ENCODE data around the gene PIGT. TPM values are rescaled to one million over a fixed set of nuclear protein-coding genes. Genes with fewer than 3 reads are reported as not detected.

PIGT gene
- total and polyA plus RNA-seq, 2 of the 13 experiments (the other 11 are each of a cell fraction or from before 2014, with no cell fraction given): 65.9 to 74.1 TPM

DNA sequence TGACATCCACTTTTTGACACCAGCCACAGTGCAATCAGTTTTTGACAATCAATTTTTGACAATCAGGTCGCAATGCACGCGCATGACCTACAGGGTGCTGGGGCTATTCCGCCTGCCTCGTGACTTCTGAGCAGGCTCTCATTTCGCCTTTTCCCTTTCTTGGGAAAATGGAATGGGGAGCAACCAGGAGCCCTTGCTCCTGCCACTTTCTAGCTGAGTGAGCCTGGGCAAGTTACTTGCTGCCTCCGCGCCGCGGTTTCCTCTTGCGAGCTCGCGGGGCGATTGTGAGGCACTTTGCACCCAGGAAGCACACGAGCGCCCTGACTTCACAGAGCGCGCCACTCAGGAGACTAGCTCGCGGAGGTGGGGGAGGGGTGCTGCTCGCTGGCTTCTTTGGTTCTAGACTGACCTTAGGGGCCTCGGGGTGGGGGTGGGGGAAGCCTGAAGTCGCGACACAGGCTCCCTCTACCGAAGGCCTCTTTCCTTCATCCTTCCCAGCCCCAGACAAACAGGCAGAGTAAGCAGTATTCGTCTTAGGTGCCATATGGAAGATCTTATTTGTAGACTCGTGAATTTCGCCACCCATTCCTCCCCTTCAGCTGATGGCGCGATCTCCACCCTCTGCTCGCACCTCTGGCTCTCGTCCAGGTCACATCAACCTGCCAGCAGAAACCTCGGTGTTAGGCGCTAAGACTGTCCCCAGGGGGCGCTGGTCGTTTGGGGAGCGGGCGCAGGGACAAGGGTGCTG, 42.4 kb upstream of the PIGT start (continued):
- TF ChIP-seq ZNF256 (CRISPR knock-in tag; conservative IDR thresholded peaks at IDR 0.05) (0 out of 2 replicates have a peak, but pooled peaks have one; percentile 18), SRF (IDR thresholded peaks at IDR 0.05; ENCODE audit: low read depth, low read length) (no peak), MEIS1 (CRISPR knock-in tag; IDR thresholded peaks at IDR 0.05; ENCODE audit: borderline replicate concordance) (peak; percentile 65; the same call in 1 of the 2 replicates), ZNF772 (CRISPR knock-in tag; IDR thresholded peaks at IDR 0.05) (0 out of 2 replicates have a peak, but pooled peaks have one; percentile 50), HDAC2 (CRISPR knock-in tag; IDR thresholded peaks at IDR 0.05) (peak; percentile 72; the same call in 1 of the 2 replicates), PHF5A (CRISPR knock-in tag; IDR thresholded peaks at IDR 0.05; ENCODE audit: low read depth, unreplicated experiment) (no peak), FLYWCH1 (CRISPR knock-in tag; IDR thresholded peaks at IDR 0.05) (no peak), ZKSCAN1 (IDR thresholded peaks at IDR 0.05; ENCODE audit: low read length) (no peak), BCL6 (CRISPR knock-in tag; IDR thresholded peaks at IDR 0.05) (no peak), ZNF766 (CRISPR knock-in tag; IDR thresholded peaks at IDR 0.05; ENCODE audit: borderline replicate concordance) (peak; percentile 68; the same call in 1 of the 2 replicates), CHD4 (IDR thresholded peaks at IDR 0.05; ENCODE audit: borderline replicate concordance, low read length) (no peak), ZFP82 (CRISPR knock-in tag; IDR thresholded peaks at IDR 0.05; ENCODE audit: borderline replicate concordance) (no peak), MIXL1 (CRISPR knock-in tag; IDR thresholded peaks at IDR 0.05) (0 out of 2 replicates have a peak, but pooled peaks have one; percentile 33), RFX1 (IDR thresholded peaks at IDR 0.05) (no peak), ZNF432 (CRISPR knock-in tag; IDR thresholded peaks at IDR 0.05; ENCODE audit: borderline replicate concordance) (no peak), MTA1 (CRISPR knock-in tag; IDR thresholded peaks at IDR 0.05; ENCODE audit: borderline replicate concordance) (peak; percentile 62; the same call in 1 of the 2 replicates), PHF8 (CRISPR knock-in tag; IDR thresholded peaks at IDR 0.05) (0 out of 2 replicates have a peak, but pooled peaks have one; percentile 23), KLF15 (CRISPR knock-in tag; IDR thresholded peaks at IDR 0.05; ENCODE audit: borderline replicate concordance) (no peak), EHMT2 (IDR thresholded peaks at IDR 0.05; ENCODE audit: borderline replicate concordance, low read depth, low read length) (no peak), HOXD1 (CRISPR knock-in tag; IDR thresholded peaks at IDR 0.05) (no peak), CHCHD3 (CRISPR knock-in tag; IDR thresholded peaks at IDR 0.05) (no peak), ZNF292 (CRISPR knock-in tag; IDR thresholded peaks at IDR 0.05; ENCODE audit: borderline replicate concordance, low read depth) (no peak)
- TF ChIP-seq, protein P1, sequence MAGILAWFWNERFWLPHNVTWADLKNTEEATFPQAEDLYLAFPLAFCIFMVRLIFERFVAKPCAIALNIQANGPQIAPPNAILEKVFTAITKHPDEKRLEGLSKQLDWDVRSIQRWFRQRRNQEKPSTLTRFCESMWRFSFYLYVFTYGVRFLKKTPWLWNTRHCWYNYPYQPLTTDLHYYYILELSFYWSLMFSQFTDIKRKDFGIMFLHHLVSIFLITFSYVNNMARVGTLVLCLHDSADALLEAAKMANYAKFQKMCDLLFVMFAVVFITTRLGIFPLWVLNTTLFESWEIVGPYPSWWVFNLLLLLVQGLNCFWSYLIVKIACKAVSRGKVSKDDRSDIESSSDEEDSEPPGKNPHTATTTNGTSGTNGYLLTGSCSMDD (CRISPR knock-in tag; IDR thresholded peaks at IDR 0.05): no peak
- TF ChIP-seq, protein P2, sequence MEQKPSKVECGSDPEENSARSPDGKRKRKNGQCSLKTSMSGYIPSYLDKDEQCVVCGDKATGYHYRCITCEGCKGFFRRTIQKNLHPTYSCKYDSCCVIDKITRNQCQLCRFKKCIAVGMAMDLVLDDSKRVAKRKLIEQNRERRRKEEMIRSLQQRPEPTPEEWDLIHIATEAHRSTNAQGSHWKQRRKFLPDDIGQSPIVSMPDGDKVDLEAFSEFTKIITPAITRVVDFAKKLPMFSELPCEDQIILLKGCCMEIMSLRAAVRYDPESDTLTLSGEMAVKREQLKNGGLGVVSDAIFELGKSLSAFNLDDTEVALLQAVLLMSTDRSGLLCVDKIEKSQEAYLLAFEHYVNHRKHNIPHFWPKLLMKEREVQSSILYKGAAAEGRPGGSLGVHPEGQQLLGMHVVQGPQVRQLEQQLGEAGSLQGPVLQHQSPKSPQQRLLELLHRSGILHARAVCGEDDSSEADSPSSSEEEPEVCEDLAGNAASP (CRISPR knock-in tag; IDR thresholded peaks at IDR 0.05; ENCODE audit: borderline replicate concordance): peak; percentile 61; the same call in 1 of the 2 replicates
- TF ChIP-seq, protein P3, sequence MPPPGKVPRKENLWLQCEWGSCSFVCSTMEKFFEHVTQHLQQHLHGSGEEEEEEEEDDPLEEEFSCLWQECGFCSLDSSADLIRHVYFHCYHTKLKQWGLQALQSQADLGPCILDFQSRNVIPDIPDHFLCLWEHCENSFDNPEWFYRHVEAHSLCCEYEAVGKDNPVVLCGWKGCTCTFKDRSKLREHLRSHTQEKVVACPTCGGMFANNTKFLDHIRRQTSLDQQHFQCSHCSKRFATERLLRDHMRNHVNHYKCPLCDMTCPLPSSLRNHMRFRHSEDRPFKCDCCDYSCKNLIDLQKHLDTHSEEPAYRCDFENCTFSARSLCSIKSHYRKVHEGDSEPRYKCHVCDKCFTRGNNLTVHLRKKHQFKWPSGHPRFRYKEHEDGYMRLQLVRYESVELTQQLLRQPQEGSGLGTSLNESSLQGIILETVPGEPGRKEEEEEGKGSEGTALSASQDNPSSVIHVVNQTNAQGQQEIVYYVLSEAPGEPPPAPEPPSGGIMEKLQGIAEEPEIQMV (CRISPR knock-in tag; IDR thresholded peaks at IDR 0.05; ENCODE audit: low read depth): 0 out of 2 replicates have a peak, but pooled peaks have one; percentile 27
- TF ChIP-seq, protein P4, sequence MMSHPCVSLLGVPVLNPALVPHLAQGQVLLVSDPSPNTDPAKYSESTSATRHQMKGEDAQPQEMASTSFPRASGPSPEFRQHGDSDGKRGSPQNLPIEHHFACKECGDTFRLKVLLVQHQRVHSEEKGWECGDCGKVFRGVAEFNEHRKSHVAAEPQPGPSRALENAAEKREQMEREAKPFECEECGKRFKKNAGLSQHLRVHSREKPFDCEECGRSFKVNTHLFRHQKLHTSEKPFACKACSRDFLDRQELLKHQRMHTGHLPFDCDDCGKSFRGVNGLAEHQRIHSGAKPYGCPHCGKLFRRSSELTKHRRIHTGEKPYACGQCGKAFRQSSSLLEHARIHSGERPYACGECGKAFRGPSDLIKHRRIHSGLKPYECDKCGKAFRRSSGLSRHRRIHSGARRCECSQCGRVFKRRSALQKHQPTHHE (CRISPR knock-in tag; IDR thresholded peaks at IDR 0.05; ENCODE audit: borderline replicate concordance): no peak

Data from HepG2 (cell line).